ENCODE data around the gene HIGD2B. TPM values are rescaled to one million over a fixed set of nuclear protein-coding genes. Genes with fewer than 3 reads are reported as not detected.

HIGD2B gene, protein sequence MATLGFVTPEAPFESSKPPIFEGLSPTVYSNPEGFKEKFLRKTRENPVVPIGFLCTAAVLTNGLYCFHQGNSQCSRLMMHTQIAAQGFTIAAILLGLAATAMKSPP
- not detected for total RNA-seq

DNA sequence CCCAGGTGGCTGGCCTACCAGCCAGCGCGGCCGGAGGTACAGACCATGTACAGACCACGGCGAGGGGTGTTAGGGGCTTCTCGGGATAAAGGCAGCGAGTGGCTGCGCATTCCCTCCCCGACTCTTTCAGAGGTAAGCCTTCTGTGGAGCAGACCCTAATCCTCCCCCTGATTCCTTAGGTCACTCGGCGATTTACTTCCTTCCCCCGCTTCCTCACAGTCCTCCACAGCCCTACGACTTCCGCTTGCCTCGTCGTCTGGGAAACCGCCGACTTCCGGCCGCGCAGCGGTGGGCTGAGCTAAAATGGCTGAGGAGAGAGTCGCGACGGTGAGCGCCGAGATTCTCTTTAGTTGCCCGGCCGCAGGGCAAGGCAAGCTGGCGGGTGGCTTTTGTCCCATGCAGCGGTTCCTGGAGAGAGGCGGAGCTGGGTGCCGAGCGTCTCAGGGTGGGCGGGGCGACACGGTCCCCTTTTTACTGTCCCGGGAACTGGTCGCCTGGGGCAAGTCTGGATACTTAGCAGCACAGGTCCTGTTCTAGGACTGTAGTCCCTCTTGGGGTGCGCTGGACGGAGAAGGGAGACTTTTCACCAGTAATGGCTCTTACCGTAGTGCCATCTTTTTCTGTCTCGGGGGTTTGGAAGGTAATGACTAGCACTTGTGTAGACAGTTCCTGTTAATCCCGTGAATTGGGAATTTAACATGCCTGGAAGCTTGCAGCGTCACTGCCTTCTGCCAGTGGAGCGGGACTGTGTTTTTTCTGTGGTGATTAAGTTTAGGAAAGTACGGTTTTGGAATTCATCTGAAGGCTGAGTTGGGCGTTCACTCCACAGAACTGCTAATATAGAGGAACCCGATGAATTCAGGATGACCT is at the start of gene HIGD2B, which contains the start of gene BBS4:
TSS of gene HIGD2B (minus strand) at position 258 of the 870 bp plus-strand sequence. CDS start 9,808 bp downstream, outside the sequence.
TSS of gene BBS4 (plus strand) at position 283 of the 870 bp plus-strand sequence. CDS start at position 304, 21 bp downstream.

DNA sequence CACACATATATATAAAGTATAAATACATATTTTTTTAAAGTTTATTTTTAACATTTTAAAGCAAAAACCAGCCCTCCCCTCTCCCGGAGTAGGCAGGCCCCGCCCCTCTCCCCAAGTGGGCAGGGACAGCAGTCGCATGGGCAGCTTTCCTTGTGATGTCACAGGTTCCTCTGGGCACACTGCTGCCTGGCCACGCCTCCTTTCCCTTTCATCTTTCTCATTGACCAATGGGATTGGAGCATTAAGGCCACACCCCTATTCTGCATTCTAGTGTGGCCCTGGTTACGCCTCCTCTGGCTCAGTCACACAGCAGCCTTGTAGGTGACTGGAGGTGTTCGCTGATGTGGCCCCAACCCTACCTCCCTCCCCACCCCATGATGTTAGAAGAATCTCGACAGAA is 31.6 kb downstream of the HIGD2B start, which contains the start of gene GOLGA6B:
TSS of gene GOLGA6B (plus strand) at position 301 of the 400 bp plus-strand sequence. CDS start at position 342, 41 bp downstream.

Other genes with a start within 250 kb of the HIGD2B start
- gene ARIH1, start 211.9 kb downstream of the HIGD2B start, total RNA-seq = 80.1 TPM
- gene GOLGA6B, start 31.5 kb downstream of the HIGD2B start, total RNA-seq = not detected
- gene BBS4, start within 50 bp of the HIGD2B start, total RNA-seq = 94.8 TPM
- gene ADPGK, start 97.6 kb upstream of the HIGD2B start, total RNA-seq = 62.0 TPM

Data from camera-type eye (tissue), 1 donor.